GM12874 (cell line): Measurements from ENCODE around the gene ELP6.

Source experiments
- TF ChIP-seq, protein P1 (sequence below): IDR thresholded peaks from 2 replicates; pipeline ENCODE4 v1.5.1; 2011; ENCODE audit warnings: low read depth, mild to moderate bottlenecking, control low read depth, low read length, moderate library complexity; ENCODE audit not compliant: insufficient read depth

The ELP6 gene

DNA sequence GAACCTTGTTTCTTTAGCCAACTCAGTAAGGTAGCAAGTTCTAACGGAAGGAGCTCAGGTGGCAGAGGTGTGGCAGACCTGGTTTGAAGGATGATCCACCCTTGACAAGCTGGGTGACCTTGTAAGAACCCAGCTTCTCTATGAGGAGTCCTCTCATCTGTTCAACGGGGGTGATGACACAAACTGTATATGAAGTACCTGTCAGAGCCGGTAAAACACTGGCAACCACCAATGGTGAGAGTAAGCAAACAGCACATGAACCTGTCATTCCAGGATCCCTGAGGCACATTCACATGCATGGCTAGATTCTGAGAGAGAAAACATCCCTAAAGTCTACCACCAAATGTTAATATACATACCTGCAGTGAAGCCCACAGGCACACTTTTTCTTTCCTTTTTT, 40.1 kb downstream of the ELP6 start:
- TF ChIP-seq, protein P1, sequence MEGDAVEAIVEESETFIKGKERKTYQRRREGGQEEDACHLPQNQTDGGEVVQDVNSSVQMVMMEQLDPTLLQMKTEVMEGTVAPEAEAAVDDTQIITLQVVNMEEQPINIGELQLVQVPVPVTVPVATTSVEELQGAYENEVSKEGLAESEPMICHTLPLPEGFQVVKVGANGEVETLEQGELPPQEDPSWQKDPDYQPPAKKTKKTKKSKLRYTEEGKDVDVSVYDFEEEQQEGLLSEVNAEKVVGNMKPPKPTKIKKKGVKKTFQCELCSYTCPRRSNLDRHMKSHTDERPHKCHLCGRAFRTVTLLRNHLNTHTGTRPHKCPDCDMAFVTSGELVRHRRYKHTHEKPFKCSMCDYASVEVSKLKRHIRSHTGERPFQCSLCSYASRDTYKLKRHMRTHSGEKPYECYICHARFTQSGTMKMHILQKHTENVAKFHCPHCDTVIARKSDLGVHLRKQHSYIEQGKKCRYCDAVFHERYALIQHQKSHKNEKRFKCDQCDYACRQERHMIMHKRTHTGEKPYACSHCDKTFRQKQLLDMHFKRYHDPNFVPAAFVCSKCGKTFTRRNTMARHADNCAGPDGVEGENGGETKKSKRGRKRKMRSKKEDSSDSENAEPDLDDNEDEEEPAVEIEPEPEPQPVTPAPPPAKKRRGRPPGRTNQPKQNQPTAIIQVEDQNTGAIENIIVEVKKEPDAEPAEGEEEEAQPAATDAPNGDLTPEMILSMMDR = no peak

DNA sequence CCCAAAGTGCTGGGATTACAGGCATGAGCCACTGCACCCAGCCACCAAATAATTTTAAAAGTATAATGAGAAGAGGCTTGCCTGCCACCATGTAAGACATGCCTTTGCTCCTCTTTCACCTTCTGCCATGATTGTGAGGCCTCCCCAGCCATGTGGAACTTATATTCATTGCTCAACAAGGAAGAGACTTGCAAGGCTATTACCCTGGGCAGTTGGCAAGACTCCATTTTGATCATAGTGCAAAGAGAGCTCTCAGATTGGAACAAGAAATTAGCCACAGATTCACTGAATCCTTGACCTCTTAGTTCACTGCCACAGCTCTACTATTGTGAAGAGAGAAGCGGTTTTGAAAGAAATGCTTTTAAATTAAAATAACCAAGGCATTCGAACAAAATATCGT, 43.9 kb downstream of the ELP6 start:
- TF ChIP-seq, protein P1 = no peak

DNA sequence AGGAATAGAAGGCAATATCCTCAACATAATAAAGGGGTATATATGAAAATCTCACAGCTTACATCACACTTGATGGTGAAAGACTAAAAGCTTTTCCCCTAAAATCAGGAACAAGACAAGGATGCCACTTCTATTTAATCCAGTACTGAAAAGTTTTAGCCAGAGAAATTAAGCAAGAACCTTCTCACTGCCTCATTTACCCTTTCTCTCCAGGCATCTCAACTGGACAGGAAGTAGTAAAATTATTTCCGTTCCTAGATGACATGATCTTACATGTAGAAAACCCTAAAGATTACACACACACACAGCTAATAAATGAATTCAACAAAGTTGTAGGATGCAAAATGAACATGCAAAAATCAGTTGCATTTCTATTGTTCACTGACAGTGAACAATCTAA, 48.9 kb downstream of the ELP6 start:
- TF ChIP-seq, protein P1 = no peak

DNA sequence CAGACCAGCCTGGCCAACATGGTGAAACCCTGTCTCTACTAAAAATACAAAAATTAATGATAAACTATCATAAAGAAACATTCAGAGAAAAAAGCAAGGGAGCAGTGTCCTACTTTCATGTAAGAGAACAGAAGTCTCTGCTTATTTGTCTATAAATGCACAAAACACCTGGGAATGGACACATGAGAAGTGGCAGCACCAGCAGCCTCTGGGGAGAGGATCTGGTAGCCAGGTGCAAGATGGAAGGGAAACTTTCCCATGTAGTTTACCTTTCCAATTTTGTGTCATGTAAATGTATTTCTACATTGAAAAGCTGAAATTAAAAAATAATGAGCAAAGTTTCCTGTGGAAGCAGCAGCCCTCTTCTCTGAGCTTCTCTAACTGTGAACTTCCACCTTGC, 56.5 kb downstream of the ELP6 start:
- TF ChIP-seq, protein P1 = no peak

DNA sequence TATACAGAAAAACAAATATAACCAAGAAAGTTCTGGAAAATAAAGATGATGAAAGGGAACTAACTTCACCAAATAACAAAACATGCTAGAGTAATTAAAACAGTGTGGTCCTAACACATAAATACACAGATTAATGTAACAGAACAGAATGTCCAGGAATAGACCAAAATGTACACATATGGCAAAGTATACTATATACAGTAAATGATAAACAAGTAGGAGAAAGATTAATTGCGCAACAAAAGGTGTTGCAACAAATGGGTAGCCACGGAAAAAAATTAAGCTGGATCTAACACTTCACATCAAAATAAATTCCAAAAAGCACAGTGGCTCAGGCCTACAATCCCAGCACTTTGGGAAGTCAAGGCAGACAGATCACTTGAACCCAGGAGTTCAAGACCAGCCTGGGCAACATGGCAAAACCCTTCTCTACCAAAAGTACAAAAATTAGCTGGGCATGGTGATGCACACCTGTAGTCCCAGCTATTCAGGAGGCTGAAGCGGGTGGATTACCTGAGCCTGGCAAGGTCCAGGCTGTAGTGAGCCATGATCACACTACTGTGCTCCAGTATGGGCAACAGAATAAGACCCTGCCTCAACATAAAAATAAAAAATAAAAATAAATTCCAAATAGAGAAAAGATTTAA, 57.6 kb downstream of the ELP6 start:
- TF ChIP-seq, protein P1 = no peak

DNA sequence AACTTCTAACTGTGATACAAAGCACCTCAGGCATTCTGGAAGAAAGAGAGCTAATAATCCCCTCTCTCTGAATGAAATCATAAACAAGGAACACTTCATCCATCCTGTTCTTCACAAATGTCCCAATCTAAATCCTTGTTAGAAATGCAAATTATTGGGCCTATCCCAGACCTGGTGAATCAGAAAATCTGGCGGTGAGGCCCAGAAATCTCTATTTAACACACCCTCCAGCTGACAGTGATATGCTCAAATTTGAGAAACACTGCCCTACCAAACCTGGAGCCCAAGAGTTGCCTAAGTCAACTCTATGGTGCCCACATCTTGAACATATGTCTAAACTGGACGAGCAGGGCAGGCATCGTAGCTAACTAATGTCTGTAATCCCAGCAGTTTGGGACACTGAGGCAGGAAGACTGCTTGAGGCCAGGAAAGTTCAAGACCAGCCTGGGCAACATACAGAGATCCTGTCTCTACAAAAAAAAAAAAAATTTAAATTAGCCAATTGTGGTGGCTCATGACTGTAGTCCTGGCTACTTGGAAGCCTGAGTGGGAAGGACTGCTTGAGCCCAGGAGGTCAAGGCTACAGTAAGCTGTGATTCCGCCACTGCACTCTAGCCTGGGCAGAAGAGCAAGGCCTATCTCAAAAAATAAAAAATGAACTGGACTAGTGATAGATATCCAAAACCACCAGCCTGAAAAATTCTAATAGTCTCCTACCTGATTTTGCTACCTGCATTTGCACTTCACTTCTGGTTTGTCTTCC, 60.9 kb downstream of the ELP6 start:
- TF ChIP-seq, protein P1 = no peak
